A673 (cell line): ENCODE results near the gene TSPAN14.

ENCODE experiments used
- EZH2 ChIP-seq: fragments of 200-600 bp; sonication (generic); IDR thresholded peaks from 2 replicates; pipeline ENCODE4 v1.6.1; 2017; ENCODE audit warnings: borderline replicate concordance, low read depth, mild to moderate bottlenecking, mixed read lengths, antibody characterized with exemption, low read length; ENCODE audit not compliant: poor library complexity, severe bottlenecking
- TF ChIP-seq, protein P1 (sequence below): fragments of 300-800, 200-600 bp; sonication (generic); conservative IDR thresholded peaks from 2 replicates; pipeline ENCODE4 v1.5.1; 2017; ENCODE audit warnings: low read depth, mild to moderate bottlenecking, antibody characterized with exemption, low read length, moderate library complexity, mixed read lengths

- no peak for TF ChIP-seq EZH2
- TF ChIP-seq, protein P1, sequence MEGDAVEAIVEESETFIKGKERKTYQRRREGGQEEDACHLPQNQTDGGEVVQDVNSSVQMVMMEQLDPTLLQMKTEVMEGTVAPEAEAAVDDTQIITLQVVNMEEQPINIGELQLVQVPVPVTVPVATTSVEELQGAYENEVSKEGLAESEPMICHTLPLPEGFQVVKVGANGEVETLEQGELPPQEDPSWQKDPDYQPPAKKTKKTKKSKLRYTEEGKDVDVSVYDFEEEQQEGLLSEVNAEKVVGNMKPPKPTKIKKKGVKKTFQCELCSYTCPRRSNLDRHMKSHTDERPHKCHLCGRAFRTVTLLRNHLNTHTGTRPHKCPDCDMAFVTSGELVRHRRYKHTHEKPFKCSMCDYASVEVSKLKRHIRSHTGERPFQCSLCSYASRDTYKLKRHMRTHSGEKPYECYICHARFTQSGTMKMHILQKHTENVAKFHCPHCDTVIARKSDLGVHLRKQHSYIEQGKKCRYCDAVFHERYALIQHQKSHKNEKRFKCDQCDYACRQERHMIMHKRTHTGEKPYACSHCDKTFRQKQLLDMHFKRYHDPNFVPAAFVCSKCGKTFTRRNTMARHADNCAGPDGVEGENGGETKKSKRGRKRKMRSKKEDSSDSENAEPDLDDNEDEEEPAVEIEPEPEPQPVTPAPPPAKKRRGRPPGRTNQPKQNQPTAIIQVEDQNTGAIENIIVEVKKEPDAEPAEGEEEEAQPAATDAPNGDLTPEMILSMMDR: no peak
Observed at GRCh38 chr10:80519936-80520650, 66.0 kb downstream of the TSPAN14 start.
